Ectodermal cell (in vitro differentiated cells): ENCODE results near the gene SQSTM1.

ENCODE experiments used
- H3K27ac ChIP-seq: 2 replicates; pipeline ENCODE4 v1.7.0; 2013; ENCODE audit warnings: mild to moderate bottlenecking, low read depth, low read length; ENCODE audit not compliant: insufficient read depth, poor library complexity, severe bottlenecking
- H3K27me3 ChIP-seq: 2 replicates; pipeline ENCODE4 v1.7.0; 2013; ENCODE audit warnings: mild to moderate bottlenecking, low read length; ENCODE audit not compliant: insufficient read depth, control insufficient read depth, poor library complexity, severe bottlenecking
- H3K36me3 ChIP-seq: one replicate; pipeline ENCODE4 v1.7.0; 2013; ENCODE audit warnings: low read length; ENCODE audit not compliant: control insufficient read depth, insufficient read depth
- H3K4me1 ChIP-seq: one replicate; pipeline ENCODE4 v1.7.0; 2013; ENCODE audit warnings: low read length; ENCODE audit not compliant: control insufficient read depth, insufficient read depth
- H3K4me3 ChIP-seq: 2 replicates; pipeline ENCODE4 v1.7.0; 2013; ENCODE audit warnings: low read depth, low read length, control low read depth; ENCODE audit not compliant: insufficient read depth
- H3K9me3 ChIP-seq: 2 replicates; pipeline ENCODE4 v1.7.0; 2013; ENCODE audit warnings: mild to moderate bottlenecking, low read length, moderate library complexity; ENCODE audit not compliant: control insufficient read depth
- WGBS, 2 experiments: methylation state at CpG; one replicate each; pipeline ENCODE4 v1.1.7; 2013; ENCODE audit warnings: missing lambda C conversion rate in 2 of 2; 5-methylcytosine and 5-hydroxymethylcytosine counted together

SQSTM1 gene

GRCh38 chr5:179880848-179881590 is 60.3 kb downstream of the SQSTM1 start:
- no peak overlapping the region for H3K4me3 ChIP-seq
- no peaks in the 10 kb centered on the region for H3K4me1 ChIP-seq
- WGBS, 2 experiments: 95% methylated on average over 24 to 25 of the region's 25 CpGs
- no peaks in the 10 kb centered on the region for H3K27me3 ChIP-seq
- no peak overlapping the region for H3K27ac ChIP-seq
- peaks cover 34% of the 10 kb centered on the region for H3K36me3 ChIP-seq
- H3K9me3 ChIP-seq: no peaks in the 10 kb centered on the region

- 80 to 92% methylated on average over 3 to 4 of the region's 4 CpGs for WGBS, 2 experiments
- Histone ChIP-seq H3K4me3 (no peak overlapping the region), H3K27ac (no peak overlapping the region), H3K9me3 (no peaks in the 10 kb centered on the region), H3K36me3 (peaks cover 43% of the 10 kb centered on the region), H3K4me1 (no peaks in the 10 kb centered on the region), H3K27me3 (no peaks in the 10 kb centered on the region)
These were observed 61.6 kb downstream of the SQSTM1 start for GRCh38 chr5:179882338-179882737.

GRCh38 chr5:179883163-179883562 is 62.5 kb downstream of the SQSTM1 start:
- Histone ChIP-seq H3K36me3 (peaks cover 52% of the 10 kb centered on the region), H3K27me3 (no peaks in the 10 kb centered on the region), H3K27ac (no peak overlapping the region), H3K4me1 (no peaks in the 10 kb centered on the region), H3K9me3 (no peaks in the 10 kb centered on the region), H3K4me3 (no peak overlapping the region)
- 89 to 100% methylated on average over 2 to 3 of the region's 3 CpGs for WGBS, 2 experiments

GRCh38 chr5:179885491-179886090 is 64.9 kb downstream of the SQSTM1 start:
- no peaks in the 10 kb centered on the region for H3K4me1 ChIP-seq
- no peak overlapping the region for H3K4me3 ChIP-seq
- H3K36me3 ChIP-seq: peaks cover 56% of the 10 kb centered on the region
- H3K9me3 ChIP-seq: no peaks in the 10 kb centered on the region
- WGBS, 2 experiments: 94 to 96% methylated on average over 13 of the region's 13 CpGs
- H3K27ac ChIP-seq: no peak overlapping the region
- H3K27me3 ChIP-seq: no peaks in the 10 kb centered on the region

GRCh38 chr5:179886190-179886911 is 65.6 kb downstream of the SQSTM1 start:
- peaks cover 62% of the 10 kb centered on the region for H3K36me3 ChIP-seq
- no peak overlapping the region for H3K27ac ChIP-seq
- H3K4me3 ChIP-seq: no peak overlapping the region
- H3K27me3 ChIP-seq: no peaks in the 10 kb centered on the region
- WGBS, 2 experiments: 88 to 89% methylated on average over 14 of the region's 14 CpGs
- no peaks in the 10 kb centered on the region for H3K4me1 ChIP-seq
- no peaks in the 10 kb centered on the region for H3K9me3 ChIP-seq

GRCh38 chr5:179887095-179887494 is 66.4 kb downstream of the SQSTM1 start:
- WGBS, 2 experiments: 95 to 98% methylated on average over 11 of the region's 11 CpGs
- Histone ChIP-seq H3K4me3 (no peak overlapping the region), H3K36me3 (peaks cover 69% of the 10 kb centered on the region), H3K4me1 (no peaks in the 10 kb centered on the region), H3K9me3 (no peaks in the 10 kb centered on the region), H3K27me3 (no peaks in the 10 kb centered on the region), H3K27ac (no peak overlapping the region)
